Loucy (cell line): Measurements from ENCODE around the gene PTPRN2.

Experiments used
- EZH2phosphoT487 ChIP-seq: fragments of 200-600 bp; IDR thresholded peaks from 2 replicates; pipeline ENCODE4 v1.6.1; 2018; ENCODE audit warnings: antibody characterized with exemption, mild to moderate bottlenecking, moderate library complexity, borderline replicate concordance
- TF ChIP-seq, protein P1 (sequence below): fragments of 200-600 bp; sonication (generic); conservative IDR thresholded peaks from 2 replicates; pipeline ENCODE4 v1.5.1; 2014; ENCODE audit warnings: mild to moderate bottlenecking, antibody characterized with exemption, low read length

DNA sequence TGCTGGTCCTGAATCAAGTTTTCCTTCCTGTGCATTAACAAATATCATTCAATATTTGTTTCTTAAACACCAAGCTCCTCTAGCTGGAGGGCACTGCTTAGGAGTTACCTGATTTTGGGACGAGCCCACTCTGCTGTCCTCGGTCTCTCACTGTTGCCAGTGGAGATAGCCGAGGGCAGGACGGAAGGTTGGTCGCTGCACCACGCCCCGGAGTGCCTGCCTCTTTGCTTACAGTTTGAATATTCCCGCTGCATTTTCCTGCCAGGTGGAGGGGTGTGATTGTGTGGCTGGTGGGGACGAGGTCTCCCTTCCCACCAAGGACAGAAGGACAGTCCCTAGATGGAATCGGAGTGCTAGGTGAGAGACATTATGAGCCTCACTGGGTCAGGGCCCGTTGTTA lies 1049.3 kb downstream of the PTPRN2 start:
- TF ChIP-seq, protein P1, sequence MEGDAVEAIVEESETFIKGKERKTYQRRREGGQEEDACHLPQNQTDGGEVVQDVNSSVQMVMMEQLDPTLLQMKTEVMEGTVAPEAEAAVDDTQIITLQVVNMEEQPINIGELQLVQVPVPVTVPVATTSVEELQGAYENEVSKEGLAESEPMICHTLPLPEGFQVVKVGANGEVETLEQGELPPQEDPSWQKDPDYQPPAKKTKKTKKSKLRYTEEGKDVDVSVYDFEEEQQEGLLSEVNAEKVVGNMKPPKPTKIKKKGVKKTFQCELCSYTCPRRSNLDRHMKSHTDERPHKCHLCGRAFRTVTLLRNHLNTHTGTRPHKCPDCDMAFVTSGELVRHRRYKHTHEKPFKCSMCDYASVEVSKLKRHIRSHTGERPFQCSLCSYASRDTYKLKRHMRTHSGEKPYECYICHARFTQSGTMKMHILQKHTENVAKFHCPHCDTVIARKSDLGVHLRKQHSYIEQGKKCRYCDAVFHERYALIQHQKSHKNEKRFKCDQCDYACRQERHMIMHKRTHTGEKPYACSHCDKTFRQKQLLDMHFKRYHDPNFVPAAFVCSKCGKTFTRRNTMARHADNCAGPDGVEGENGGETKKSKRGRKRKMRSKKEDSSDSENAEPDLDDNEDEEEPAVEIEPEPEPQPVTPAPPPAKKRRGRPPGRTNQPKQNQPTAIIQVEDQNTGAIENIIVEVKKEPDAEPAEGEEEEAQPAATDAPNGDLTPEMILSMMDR: no peak
- TF ChIP-seq EZH2phosphoT487: no peak
